ENCODE results near the gene CENPV. TPM values are rescaled to one million over a fixed set of nuclear protein-coding genes. Genes with fewer than 3 reads are reported as not detected.
"Not testable (repeated sequence)": the region's sequence is repeated elsewhere in the genome, so short reads cannot be mapped to it uniquely, and the experiment has no call there.

The CENPV gene
- total RNA-seq, 3 donors from 2014 or later, result 4.3 to 25.9 (median 13.5) TPM

- TF ChIP-seq POLR2AphosphoS5 (IDR thresholded peaks at IDR 0.05) (no peak), CTCF (IDR thresholded peaks at IDR 0.05) (no peak), POLR2A (IDR thresholded peaks at IDR 0.05) (no peak)
- Histone ChIP-seq H3K36me3 (no peaks in the 10 kb centered on the region), H3K27me3 (no peaks in the 10 kb centered on the region), H3K9me3 (no peaks in the 10 kb centered on the region), H3K27ac (no peak overlapping the region), H3K4me3 (no peak overlapping the region), H3K4me1 (no peaks in the 10 kb centered on the region)
- no peak for DNase-seq (ENCODE audit: low spot score in 2 of 2)
- intact Hi-C loops (cut with DNase I; ENCODE audit: low total_unique reads), result no loop called here
Measured at GRCh38 chr17:16298140-16298662, 55.1 kb downstream of the CENPV start.

GRCh38 chr17:16297367-16298139, 55.7 kb downstream of the CENPV start:
- H3K27me3 ChIP-seq, result no peaks in the 10 kb centered on the region

GRCh38 chr17:16296072-16296471, 57.2 kb downstream of the CENPV start:
- intact Hi-C loops (cut with DNase I; ENCODE audit: low total_unique reads); H3K27ac ChIP-seq; H3K9me3 ChIP-seq; H3K36me3 ChIP-seq; H3K4me1 ChIP-seq; H3K27me3 ChIP-seq; H3K4me3 ChIP-seq; DNase-seq (ENCODE audit: low spot score in 2 of 2): not testable (repeated sequence)

More at GRCh38 chr17:16297367-16298139, 55.7 kb downstream of the CENPV start:
- Histone ChIP-seq H3K36me3 (no peaks in the 10 kb centered on the region), H3K4me3 (no peak overlapping the region), H3K27ac (no peak overlapping the region), H3K9me3 (no peaks in the 10 kb centered on the region), H3K4me1 (no peaks in the 10 kb centered on the region)
- intact Hi-C loops (cut with DNase I; ENCODE audit: low total_unique reads), result no loop called here
- no peak for TF ChIP-seq POLR2A (IDR thresholded peaks at IDR 0.05)
- TF ChIP-seq POLR2AphosphoS5 (IDR thresholded peaks at IDR 0.05), result no peak
- no peak for TF ChIP-seq CTCF (IDR thresholded peaks at IDR 0.05)
- DNase-seq (ENCODE audit: low spot score in 2 of 2), result no peak

GRCh38 chr17:16294560-16294959, 58.7 kb downstream of the CENPV start:
- H3K27me3 ChIP-seq, result no peaks in the 10 kb centered on the region
- H3K9me3 ChIP-seq, result no peaks in the 10 kb centered on the region
- H3K4me3 ChIP-seq, result no peak overlapping the region
- no peaks in the 10 kb centered on the region for H3K4me1 ChIP-seq
- H3K36me3 ChIP-seq, result no peaks in the 10 kb centered on the region
- no peak overlapping the region for H3K27ac ChIP-seq
- intact Hi-C loops (cut with DNase I; ENCODE audit: low total_unique reads), result no loop called here
- no peak for TF ChIP-seq POLR2AphosphoS5 (IDR thresholded peaks at IDR 0.05)
- no peak for TF ChIP-seq CTCF (IDR thresholded peaks at IDR 0.05)
- TF ChIP-seq POLR2A (IDR thresholded peaks at IDR 0.05), result no peak
- no peak for DNase-seq (ENCODE audit: low spot score in 2 of 2)

- H3K36me3 ChIP-seq, result no peaks in the 10 kb centered on the region
- no peak for DNase-seq (ENCODE audit: low spot score in 2 of 2)
- no peak overlapping the region for H3K27ac ChIP-seq
- H3K4me1 ChIP-seq, result no peaks in the 10 kb centered on the region
- H3K4me3 ChIP-seq, result no peak overlapping the region
- no peak for TF ChIP-seq CTCF (IDR thresholded peaks at IDR 0.05)
- no peak for TF ChIP-seq POLR2AphosphoS5 (IDR thresholded peaks at IDR 0.05)
- no peak for TF ChIP-seq POLR2A (IDR thresholded peaks at IDR 0.05)
- intact Hi-C loops (cut with DNase I; ENCODE audit: low total_unique reads), result no loop called here
- no peaks in the 10 kb centered on the region for H3K9me3 ChIP-seq
- H3K27me3 ChIP-seq, result no peaks in the 10 kb centered on the region
Measured at GRCh38 chr17:16293931-16294330, 59.3 kb downstream of the CENPV start.

Other genes with a start within 250 kb of the CENPV start
- gene NCOR1, start 137.9 kb downstream of the CENPV start, total RNA-seq, result 100 to 1,000 TPM; 118 to 229 (median 174) TPM
- gene PIGL, start 136.3 kb downstream of the CENPV start, total RNA-seq, result 10 to 100 TPM; 54.6 to 76.2 (median 68.8) TPM
- gene UBB, start 27.6 kb upstream of the CENPV start, total RNA-seq, result 100 to 1,000 TPM; 735 to 835 (median 828) TPM
- gene TRPV2, start 62.1 kb upstream of the CENPV start, total RNA-seq, result 10 to 100 TPM in 2 of 3 donors, 1 to 10 TPM in 1; 6.6 to 14.2 (median 11.3) TPM
- gene LRRC75A, start 138.7 kb upstream of the CENPV start, total RNA-seq, result 1 to 10 TPM; 1.5 to 3.3 (median 1.6) TPM
- gene ZNF287, start 215.7 kb upstream of the CENPV start, total RNA-seq, result 10 to 100 TPM in 1 of 3 donors, 1 to 10 TPM in 2; 6.2 to 12.1 (median 7.2) TPM

Data from breast epithelium (tissue), 4 donors.